Stomach (tissue), 4 donors: ENCODE measurements around the gene PLXND1.

Experiments
- CTCF ChIP-seq, 7 experiments: fragments of 450-650 bp in 4 of 7; fragments of 200-600 bp in 3 of 7; sonication (generic) in 3 of 7; IDR thresholded peaks; one replicate each; pipeline ENCODE4 v1.5.1; 2016 to 2019; ENCODE audit warnings: antibody characterized with exemption in 7 of 7, control low read depth in 2 of 7, mild to moderate bottlenecking in 1 of 7
- POLR2A ChIP-seq, 4 donors: fragments of 450-650 bp; IDR thresholded peaks; one replicate each; pipeline ENCODE4 v1.6.1; 2016; ENCODE audit warnings: antibody characterized with exemption in 4 of 4, control low read depth in 2 of 4, mild to moderate bottlenecking in 1 of 4, moderate library complexity in 1 of 4
- POLR2AphosphoS5 ChIP-seq, 3 donors: sonication (generic); formaldehyde crosslinking; IDR thresholded peaks; one replicate each; pipeline ENCODE4 v1.6.1; 2016; ENCODE audit warnings: antibody characterized with exemption in 3 of 3

DNA sequence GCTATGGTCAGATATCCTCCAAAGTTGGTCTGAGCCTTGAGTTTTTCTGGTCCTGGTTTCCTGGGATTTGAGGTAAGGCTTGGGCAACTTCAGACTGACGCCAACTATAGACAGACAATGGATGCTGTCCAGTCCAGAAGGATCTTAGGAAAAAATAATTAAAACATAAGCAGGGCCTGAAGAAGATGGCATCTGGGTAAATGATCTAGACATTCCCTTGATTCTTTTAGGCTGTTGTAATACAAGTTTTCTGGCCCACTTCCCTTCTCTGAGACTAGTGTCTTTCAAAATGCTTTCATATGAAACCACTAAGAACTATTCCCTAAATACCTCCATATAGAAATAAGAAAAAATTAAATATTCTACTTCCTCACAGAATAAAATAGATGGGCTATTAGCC is 47.7 kb upstream of the PLXND1 start:
- TF ChIP-seq POLR2AphosphoS5 (IDR thresholded peaks at IDR 0.05), result no peak
- no peak for TF ChIP-seq POLR2A (IDR thresholded peaks at IDR 0.05)
- no peak for TF ChIP-seq CTCF (IDR thresholded peaks at IDR 0.05)
